Measurements from ENCODE around the gene DHX34.

DNA sequence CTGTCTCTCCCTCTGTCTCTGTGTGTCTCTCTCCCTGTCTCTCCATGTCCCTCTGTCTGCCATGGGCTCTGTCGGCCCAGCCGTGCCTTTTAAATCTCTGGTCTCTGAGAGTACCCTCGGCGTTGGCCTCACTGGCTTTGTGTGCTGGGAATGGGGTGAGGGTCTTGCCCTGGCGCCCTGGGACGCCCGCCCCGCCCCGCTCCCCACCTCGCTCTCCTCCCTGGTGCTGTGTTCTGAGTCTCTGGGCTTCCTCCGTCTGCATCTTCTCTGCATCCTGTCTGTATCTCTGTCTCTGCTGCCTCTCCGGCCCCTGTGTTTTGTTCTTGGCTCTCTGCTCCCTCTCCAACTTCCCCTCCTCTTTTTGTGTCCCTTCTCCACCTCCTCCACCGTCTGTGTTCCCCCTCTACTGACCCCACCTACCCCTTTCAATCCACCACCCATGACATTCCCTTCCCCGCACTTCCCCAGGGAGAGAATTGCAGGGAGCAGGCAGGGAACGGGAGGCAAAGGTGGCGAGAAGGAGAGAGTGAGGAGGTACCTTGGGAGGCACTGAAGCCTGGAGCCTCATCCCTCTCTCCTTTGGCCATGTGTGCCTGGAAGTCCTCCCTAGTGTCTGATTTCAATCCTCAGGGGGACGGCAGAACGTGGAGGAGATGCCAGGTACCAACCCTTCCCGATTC, 74.2 kb downstream of the DHX34 start:
- TF ChIP-seq CTCF (IDR thresholded peaks at IDR 0.05; ENCODE audit: low read depth, low read length) = no peak
- TF ChIP-seq EZH2phosphoT487 (IDR thresholded peaks at IDR 0.05; ENCODE audit: low read depth) = no peak
